ENCODE measurements around the gene ACOX3.
"Not testable (repeated sequence)": the region's sequence is repeated elsewhere in the genome, so short reads cannot be mapped to it uniquely, and the experiment has no call there.

DNA sequence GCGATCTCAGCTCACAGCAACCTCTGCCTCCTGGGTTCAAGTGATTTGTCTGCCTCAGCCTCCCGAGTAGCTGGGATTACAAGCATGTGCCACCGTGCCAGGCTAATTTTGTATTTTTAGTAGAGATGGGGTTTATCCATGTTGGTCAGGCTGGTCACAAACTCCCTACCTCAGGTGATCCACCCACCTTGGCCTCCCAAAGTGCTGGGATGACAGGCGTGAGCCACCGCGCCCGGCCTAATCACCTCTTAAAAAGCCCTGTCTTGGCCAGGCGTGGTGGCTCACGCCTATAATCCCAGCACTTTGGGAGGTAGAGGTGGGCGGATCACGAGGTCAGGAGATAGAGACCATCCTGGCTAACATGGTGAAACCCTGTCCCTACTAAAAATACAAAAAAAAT, 91.3 kb downstream of the ACOX3 start:
- not testable (repeated sequence) for TF ChIP-seq POLR2A (IDR thresholded peaks at IDR 0.05; ENCODE audit: low read length); CHD2 (IDR thresholded peaks at IDR 0.05; ENCODE audit: low read length, partially characterized antibody); FOXS1 (CRISPR knock-in tag; IDR thresholded peaks at IDR 0.05)
- TF ChIP-seq, protein P1, sequence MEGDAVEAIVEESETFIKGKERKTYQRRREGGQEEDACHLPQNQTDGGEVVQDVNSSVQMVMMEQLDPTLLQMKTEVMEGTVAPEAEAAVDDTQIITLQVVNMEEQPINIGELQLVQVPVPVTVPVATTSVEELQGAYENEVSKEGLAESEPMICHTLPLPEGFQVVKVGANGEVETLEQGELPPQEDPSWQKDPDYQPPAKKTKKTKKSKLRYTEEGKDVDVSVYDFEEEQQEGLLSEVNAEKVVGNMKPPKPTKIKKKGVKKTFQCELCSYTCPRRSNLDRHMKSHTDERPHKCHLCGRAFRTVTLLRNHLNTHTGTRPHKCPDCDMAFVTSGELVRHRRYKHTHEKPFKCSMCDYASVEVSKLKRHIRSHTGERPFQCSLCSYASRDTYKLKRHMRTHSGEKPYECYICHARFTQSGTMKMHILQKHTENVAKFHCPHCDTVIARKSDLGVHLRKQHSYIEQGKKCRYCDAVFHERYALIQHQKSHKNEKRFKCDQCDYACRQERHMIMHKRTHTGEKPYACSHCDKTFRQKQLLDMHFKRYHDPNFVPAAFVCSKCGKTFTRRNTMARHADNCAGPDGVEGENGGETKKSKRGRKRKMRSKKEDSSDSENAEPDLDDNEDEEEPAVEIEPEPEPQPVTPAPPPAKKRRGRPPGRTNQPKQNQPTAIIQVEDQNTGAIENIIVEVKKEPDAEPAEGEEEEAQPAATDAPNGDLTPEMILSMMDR (IDR thresholded peaks at IDR 0.05): not testable (repeated sequence)
- TF ChIP-seq, protein P2, sequence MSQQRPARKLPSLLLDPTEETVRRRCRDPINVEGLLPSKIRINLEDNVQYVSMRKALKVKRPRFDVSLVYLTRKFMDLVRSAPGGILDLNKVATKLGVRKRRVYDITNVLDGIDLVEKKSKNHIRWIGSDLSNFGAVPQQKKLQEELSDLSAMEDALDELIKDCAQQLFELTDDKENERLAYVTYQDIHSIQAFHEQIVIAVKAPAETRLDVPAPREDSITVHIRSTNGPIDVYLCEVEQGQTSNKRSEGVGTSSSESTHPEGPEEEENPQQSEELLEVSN (IDR thresholded peaks at IDR 0.05; ENCODE audit: borderline replicate concordance, low read depth): not testable (repeated sequence)
- TF ChIP-seq, protein P3, sequence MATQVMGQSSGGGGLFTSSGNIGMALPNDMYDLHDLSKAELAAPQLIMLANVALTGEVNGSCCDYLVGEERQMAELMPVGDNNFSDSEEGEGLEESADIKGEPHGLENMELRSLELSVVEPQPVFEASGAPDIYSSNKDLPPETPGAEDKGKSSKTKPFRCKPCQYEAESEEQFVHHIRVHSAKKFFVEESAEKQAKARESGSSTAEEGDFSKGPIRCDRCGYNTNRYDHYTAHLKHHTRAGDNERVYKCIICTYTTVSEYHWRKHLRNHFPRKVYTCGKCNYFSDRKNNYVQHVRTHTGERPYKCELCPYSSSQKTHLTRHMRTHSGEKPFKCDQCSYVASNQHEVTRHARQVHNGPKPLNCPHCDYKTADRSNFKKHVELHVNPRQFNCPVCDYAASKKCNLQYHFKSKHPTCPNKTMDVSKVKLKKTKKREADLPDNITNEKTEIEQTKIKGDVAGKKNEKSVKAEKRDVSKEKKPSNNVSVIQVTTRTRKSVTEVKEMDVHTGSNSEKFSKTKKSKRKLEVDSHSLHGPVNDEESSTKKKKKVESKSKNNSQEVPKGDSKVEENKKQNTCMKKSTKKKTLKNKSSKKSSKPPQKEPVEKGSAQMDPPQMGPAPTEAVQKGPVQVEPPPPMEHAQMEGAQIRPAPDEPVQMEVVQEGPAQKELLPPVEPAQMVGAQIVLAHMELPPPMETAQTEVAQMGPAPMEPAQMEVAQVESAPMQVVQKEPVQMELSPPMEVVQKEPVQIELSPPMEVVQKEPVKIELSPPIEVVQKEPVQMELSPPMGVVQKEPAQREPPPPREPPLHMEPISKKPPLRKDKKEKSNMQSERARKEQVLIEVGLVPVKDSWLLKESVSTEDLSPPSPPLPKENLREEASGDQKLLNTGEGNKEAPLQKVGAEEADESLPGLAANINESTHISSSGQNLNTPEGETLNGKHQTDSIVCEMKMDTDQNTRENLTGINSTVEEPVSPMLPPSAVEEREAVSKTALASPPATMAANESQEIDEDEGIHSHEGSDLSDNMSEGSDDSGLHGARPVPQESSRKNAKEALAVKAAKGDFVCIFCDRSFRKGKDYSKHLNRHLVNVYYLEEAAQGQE (IDR thresholded peaks at IDR 0.05): not testable (repeated sequence)
